MM.1S (cell line): Measurements from ENCODE around the gene HOMER2.

Experiments used
- DNase-seq: peaks from one replicate; pipeline ENCODE4 v3.0.0-alpha.2; 2015
- H2AFZ ChIP-seq: fragments of 300-600 bp; sonication (generic); 2 replicates; pipeline ENCODE4 v1.6.0; 2016; ENCODE audit warnings: antibody characterized with exemption, low read length
- H3F3A ChIP-seq: fragments of 300-600 bp; sonication (generic); 2 replicates; pipeline ENCODE4 v1.6.1; 2016; ENCODE audit warnings: mild to moderate bottlenecking, antibody characterized with exemption, low read length, moderate library complexity, mixed read lengths; ENCODE audit not compliant: insufficient read depth
- H3K27ac ChIP-seq: fragments of 300-600 bp; sonication (generic); 2 replicates; pipeline ENCODE4 v1.5.1; 2016; ENCODE audit warnings: mild to moderate bottlenecking, low read length
- H3K27me3 ChIP-seq: fragments of 300-600 bp; sonication (generic); replicated peaks from 2 replicates; pipeline ENCODE4 v1.6.0; 2016; ENCODE audit warnings: low read length; ENCODE audit not compliant: insufficient read depth
- H3K36me3 ChIP-seq: fragments of 300-600 bp; sonication (generic); replicated peaks from 2 replicates; pipeline ENCODE4 v1.6.1; 2016; ENCODE audit warnings: mild to moderate bottlenecking, low read length, mixed read lengths; ENCODE audit not compliant: insufficient read depth
- H3K4me1 ChIP-seq: fragments of 300-600 bp; sonication (generic); 2 replicates; pipeline ENCODE4 v1.6.1; 2016; ENCODE audit warnings: low read length, mixed read lengths
- H3K4me2 ChIP-seq: fragments of 300-600 bp; sonication (generic); 2 replicates; pipeline ENCODE4 v1.6.0; 2016; ENCODE audit warnings: low read depth, low read length
- H3K4me3 ChIP-seq: fragments of 300-600 bp; sonication (generic); 2 replicates; pipeline ENCODE4 v1.5.1; 2016; ENCODE audit warnings: low read length, mixed read lengths
- H3K79me2 ChIP-seq: fragments of 300-600 bp; sonication (generic); 2 replicates; pipeline ENCODE4 v1.6.1; 2016; ENCODE audit warnings: mixed run types, low read length, mixed read lengths
- H3K9ac ChIP-seq: fragments of 300-600 bp; sonication (generic); 2 replicates; pipeline ENCODE4 v1.6.1; 2016; ENCODE audit warnings: low read length, mixed read lengths
- H3K9me2 ChIP-seq: fragments of 300-600 bp; sonication (generic); replicated peaks from 2 replicates; pipeline ENCODE4 v1.6.1; 2016; ENCODE audit warnings: mild to moderate bottlenecking, low read length, mixed read lengths; ENCODE audit not compliant: insufficient read depth
- H3K9me3 ChIP-seq: fragments of 300-600 bp; sonication (generic); replicated peaks from 2 replicates; pipeline ENCODE4 v1.6.1; 2016; ENCODE audit warnings: mild to moderate bottlenecking, low read length, mixed read lengths; ENCODE audit not compliant: insufficient read depth
- H4K20me1 ChIP-seq: fragments of 300-600 bp; sonication (generic); 2 replicates; pipeline ENCODE4 v1.6.1; 2016; ENCODE audit warnings: mild to moderate bottlenecking, low read length, moderate library complexity, mixed read lengths; ENCODE audit not compliant: insufficient read depth
- CTCF ChIP-seq: fragments of 300-600 bp; sonication (generic); IDR thresholded peaks from 2 replicates; pipeline ENCODE4 v1.5.1; 2016; ENCODE audit warnings: antibody characterized with exemption, low read length, mixed read lengths
- EZH2 ChIP-seq: fragments of 300-600 bp; sonication (generic); optimal IDR thresholded peaks from 2 replicates; pipeline ENCODE3; 2017; ENCODE audit warnings: low read depth, mild to moderate bottlenecking, antibody characterized with exemption, low read length, mixed read lengths
- EZH2phosphoT487 ChIP-seq: fragments of 300-600 bp; sonication (generic); IDR thresholded peaks from 2 replicates; pipeline ENCODE4 v1.6.1; 2018; ENCODE audit warnings: antibody characterized with exemption, low read length

Gene HOMER2

GRCh38 chr15:82946155-82946701, 6.3 kb downstream of the HOMER2 start:
- no peaks in the 10 kb centered on the region for H3K9me2 ChIP-seq
- H4K20me1 ChIP-seq: no peaks in the 10 kb centered on the region
- H3K9ac ChIP-seq: no peak overlapping the region
- TF ChIP-seq EZH2 (no peak), EZH2phosphoT487 (no peak), CTCF (no peak)
- H3K4me3 ChIP-seq: no peak overlapping the region
- H3K79me2 ChIP-seq: no peaks in the 10 kb centered on the region
- H3K36me3 ChIP-seq: no peaks in the 10 kb centered on the region
- H3F3A ChIP-seq: peaks cover 12% of the 10 kb centered on the region
- no peaks in the 10 kb centered on the region; the same call in 1 of the 2 replicates for H3K27me3 ChIP-seq
- H3K27ac ChIP-seq: no peak overlapping the region
- peaks cover 16% of the 10 kb centered on the region for H3K4me1 ChIP-seq
- H2AFZ ChIP-seq: no peak overlapping the region
- DNase-seq: no peak
- no peak overlapping the region for H3K4me2 ChIP-seq
- H3K9me3 ChIP-seq: no peaks in the 10 kb centered on the region

GRCh38 chr15:82945326-82945725, 7.2 kb downstream of the HOMER2 start:
- Histone ChIP-seq H3K4me2 (no peak overlapping the region), H2AFZ (no peak overlapping the region), H3K4me3 (no peak overlapping the region), H3K9me2 (no peaks in the 10 kb centered on the region), H3K4me1 (peaks cover 7% of the 10 kb centered on the region), H3K79me2 (no peaks in the 10 kb centered on the region), H3K27ac (no peak overlapping the region), H3K9ac (no peak overlapping the region), H3K27me3 (no peaks in the 10 kb centered on the region; the same call in 1 of the 2 replicates), H4K20me1 (no peaks in the 10 kb centered on the region), H3F3A (peaks cover 3% of the 10 kb centered on the region), H3K9me3 (no peaks in the 10 kb centered on the region), H3K36me3 (no peaks in the 10 kb centered on the region)
- DNase-seq: no peak
- TF ChIP-seq CTCF (no peak), EZH2phosphoT487 (no peak), EZH2 (no peak)

DNA sequence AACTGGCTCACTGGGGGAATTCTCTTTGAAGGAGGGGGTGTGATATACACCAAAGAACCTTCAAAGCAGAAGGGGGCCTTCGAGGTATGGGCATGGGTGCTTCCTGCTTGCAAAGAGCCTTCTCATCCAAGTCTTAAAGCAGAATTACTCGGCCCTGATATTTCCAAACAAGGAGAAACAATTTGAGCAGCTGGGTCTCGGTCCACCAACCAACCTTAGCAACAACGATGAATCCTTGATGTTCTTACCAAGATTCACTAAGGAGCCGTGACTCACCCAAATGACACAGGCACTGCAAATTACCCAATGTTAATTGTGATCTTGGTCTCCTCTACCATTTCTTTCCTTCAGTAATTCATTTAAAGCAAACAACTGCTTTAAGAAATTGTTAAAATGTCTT, 7.7 kb downstream of the HOMER2 start:
- H3K4me3 ChIP-seq: no peak overlapping the region
- no peaks in the 10 kb centered on the region for H3K9me2 ChIP-seq
- peaks cover 2% of the 10 kb centered on the region for H3K4me1 ChIP-seq
- H3F3A ChIP-seq: no peaks in the 10 kb centered on the region
- no peak overlapping the region for H2AFZ ChIP-seq
- no peak overlapping the region for H3K9ac ChIP-seq
- no peak for TF ChIP-seq EZH2
- TF ChIP-seq CTCF: no peak
- TF ChIP-seq EZH2phosphoT487: no peak
- no peak for DNase-seq
- no peaks in the 10 kb centered on the region; the same call in 1 of the 2 replicates for H3K27me3 ChIP-seq
- H3K9me3 ChIP-seq: no peaks in the 10 kb centered on the region
- H4K20me1 ChIP-seq: no peaks in the 10 kb centered on the region
- H3K79me2 ChIP-seq: no peaks in the 10 kb centered on the region
- H3K27ac ChIP-seq: no peak overlapping the region
- no peak overlapping the region for H3K4me2 ChIP-seq
- no peaks in the 10 kb centered on the region for H3K36me3 ChIP-seq
